Measurements from ENCODE around the gene FICD. TPM values are rescaled to one million over a fixed set of nuclear protein-coding genes. Genes with fewer than 3 reads are reported as not detected.

Gene FICD
- total and polyA plus RNA-seq, 2 of the 13 experiments (the other 11 are each of a cell fraction or from before 2014, with no cell fraction given), result 0.99 to 3.0 TPM

DNA sequence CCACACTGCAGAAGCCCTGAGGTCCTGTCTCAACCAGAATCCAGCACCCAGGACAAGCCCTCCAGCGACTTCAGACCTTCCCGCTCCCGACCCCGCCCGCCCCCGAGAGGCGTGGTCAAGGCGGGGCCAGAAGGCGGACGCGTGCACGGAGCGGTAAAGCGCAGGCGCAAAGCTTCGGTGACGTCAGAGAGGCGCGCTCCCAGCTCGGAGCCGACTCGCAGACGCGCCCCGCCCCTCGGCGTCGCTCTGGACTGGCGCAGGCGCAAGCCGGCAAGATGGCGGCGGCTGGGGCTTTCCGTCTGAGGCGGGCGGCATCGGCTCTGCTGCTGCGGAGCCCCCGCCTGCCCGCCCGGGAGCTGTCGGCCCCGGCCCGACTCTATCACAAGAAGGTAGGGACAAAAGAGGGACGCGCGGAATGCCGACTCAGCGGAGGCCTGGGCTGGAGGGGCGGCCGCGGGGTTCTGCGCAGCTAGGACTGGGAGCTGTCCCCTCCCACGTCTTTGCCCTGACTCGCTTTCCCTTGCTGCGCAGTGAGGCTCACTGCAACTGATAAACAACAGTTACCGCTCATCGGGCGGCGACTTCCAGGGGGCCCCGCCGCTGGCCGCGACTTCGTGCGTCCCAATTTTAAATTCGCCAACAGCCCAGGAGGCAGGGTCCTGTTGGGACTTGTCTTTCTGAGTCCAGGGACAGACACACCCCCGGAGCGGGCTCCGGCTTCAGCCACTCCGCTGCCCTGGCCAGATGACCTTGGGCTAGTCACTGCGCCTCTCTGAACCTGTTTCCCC lies 47.5 kb downstream of the FICD start, which contains the start of gene ISCU (continued):
- TF ChIP-seq ARID4A (CRISPR knock-in tag; IDR thresholded peaks at IDR 0.05; ENCODE audit: borderline replicate concordance), result peak; percentile 96
- TF ChIP-seq JUNB (CRISPR knock-in tag; IDR thresholded peaks at IDR 0.05; ENCODE audit: borderline replicate concordance), result no peak
- peak; percentile 24 for TF ChIP-seq TEAD3 (CRISPR knock-in tag; optimal IDR thresholded peaks at IDR 0.05; ENCODE audit: borderline replicate concordance)
- TF ChIP-seq ZNF674 (CRISPR knock-in tag; IDR thresholded peaks at IDR 0.05; ENCODE audit: low read depth), result no peak
- TF ChIP-seq ZBTB21 (CRISPR knock-in tag; IDR thresholded peaks at IDR 0.05), result no peak
- peak; percentile 27; the same call in 1 of the 2 replicates for TF ChIP-seq BRCA1 (CRISPR knock-in tag; IDR thresholded peaks at IDR 0.05)
- TF ChIP-seq FOXM1 (CRISPR knock-in tag; IDR thresholded peaks at IDR 0.05), result no peak
- TF ChIP-seq, protein P1, sequence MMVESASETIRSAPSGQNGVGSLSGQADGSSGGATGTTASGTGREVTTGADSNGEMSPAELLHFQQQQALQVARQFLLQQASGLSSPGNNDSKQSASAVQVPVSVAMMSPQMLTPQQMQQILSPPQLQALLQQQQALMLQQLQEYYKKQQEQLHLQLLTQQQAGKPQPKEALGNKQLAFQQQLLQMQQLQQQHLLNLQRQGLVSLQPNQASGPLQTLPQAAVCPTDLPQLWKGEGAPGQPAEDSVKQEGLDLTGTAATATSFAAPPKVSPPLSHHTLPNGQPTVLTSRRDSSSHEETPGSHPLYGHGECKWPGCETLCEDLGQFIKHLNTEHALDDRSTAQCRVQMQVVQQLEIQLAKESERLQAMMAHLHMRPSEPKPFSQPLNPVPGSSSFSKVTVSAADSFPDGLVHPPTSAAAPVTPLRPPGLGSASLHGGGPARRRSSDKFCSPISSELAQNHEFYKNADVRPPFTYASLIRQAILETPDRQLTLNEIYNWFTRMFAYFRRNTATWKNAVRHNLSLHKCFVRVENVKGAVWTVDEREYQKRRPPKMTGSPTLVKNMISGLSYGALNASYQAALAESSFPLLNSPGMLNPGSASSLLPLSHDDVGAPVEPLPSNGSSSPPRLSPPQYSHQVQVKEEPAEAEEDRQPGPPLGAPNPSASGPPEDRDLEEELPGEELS (CRISPR knock-in tag; IDR thresholded peaks at IDR 0.05), result no peak
- TF ChIP-seq SP5 (CRISPR knock-in tag; IDR thresholded peaks at IDR 0.05; ENCODE audit: borderline replicate concordance, low read depth), result peak; percentile 68; the same call in 1 of the 2 replicates
- peak; percentile 50; the same call in 1 of the 2 replicates for TF ChIP-seq ZNF792 (CRISPR knock-in tag; IDR thresholded peaks at IDR 0.05)
- TF ChIP-seq, protein P2, sequence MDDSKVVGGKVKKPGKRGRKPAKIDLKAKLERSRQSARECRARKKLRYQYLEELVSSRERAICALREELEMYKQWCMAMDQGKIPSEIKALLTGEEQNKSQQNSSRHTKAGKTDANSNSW (CRISPR knock-in tag; IDR thresholded peaks at IDR 0.05; ENCODE audit: borderline replicate concordance), result no peak
- no peak for TF ChIP-seq ZIK1 (CRISPR knock-in tag; IDR thresholded peaks at IDR 0.05; ENCODE audit: borderline replicate concordance, low read depth)
- TF ChIP-seq, protein P3, sequence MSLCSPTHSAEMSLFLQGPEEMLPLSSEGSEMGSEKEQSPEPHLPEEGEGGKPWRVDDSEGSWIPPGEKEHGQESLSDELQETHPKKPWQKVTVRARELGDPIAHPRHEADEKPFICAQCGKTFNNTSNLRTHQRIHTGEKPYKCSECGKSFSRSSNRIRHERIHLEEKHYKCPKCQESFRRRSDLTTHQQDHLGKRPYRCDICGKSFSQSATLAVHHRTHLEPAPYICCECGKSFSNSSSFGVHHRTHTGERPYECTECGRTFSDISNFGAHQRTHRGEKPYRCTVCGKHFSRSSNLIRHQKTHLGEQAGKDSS (CRISPR knock-in tag; IDR thresholded peaks at IDR 0.05; ENCODE audit: borderline replicate concordance, low read depth), result 0 out of 2 replicates have a peak, but pooled peaks have one; percentile 18
- 0 out of 2 replicates have a peak, but pooled peaks have one; percentile 15 for TF ChIP-seq ZNF629 (CRISPR knock-in tag; conservative IDR thresholded peaks at IDR 0.05)
- no peak for TF ChIP-seq ZFP62 (CRISPR knock-in tag; IDR thresholded peaks at IDR 0.05)
- peak; percentile 57; the same call in 1 of the 2 replicates for TF ChIP-seq NFKB2 (CRISPR knock-in tag; IDR thresholded peaks at IDR 0.05; ENCODE audit: borderline replicate concordance)
- peak; percentile 49; the same call in 1 of the 2 replicates for TF ChIP-seq ZNF101 (CRISPR knock-in tag; IDR thresholded peaks at IDR 0.05; ENCODE audit: borderline replicate concordance, low read depth)
- no peak for TF ChIP-seq TAF15 (IDR thresholded peaks at IDR 0.05; ENCODE audit: low read depth, low read length, poor library complexity, severe bottlenecking)
- TF ChIP-seq KDM5A (IDR thresholded peaks at IDR 0.05; ENCODE audit: borderline replicate concordance, low read length), result peak; percentile 71; the same call in 1 of the 2 replicates
- TF ChIP-seq, protein P4, sequence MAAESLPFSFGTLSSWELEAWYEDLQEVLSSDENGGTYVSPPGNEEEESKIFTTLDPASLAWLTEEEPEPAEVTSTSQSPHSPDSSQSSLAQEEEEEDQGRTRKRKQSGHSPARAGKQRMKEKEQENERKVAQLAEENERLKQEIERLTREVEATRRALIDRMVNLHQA (CRISPR knock-in tag; IDR thresholded peaks at IDR 0.05), result no peak
- peak; percentile 36; the same call in 1 of the 2 replicates for TF ChIP-seq ELF1 (CRISPR knock-in tag; IDR thresholded peaks at IDR 0.05)

Data from HepG2 (cell line).